Choroid plexus epithelial cell (primary cell): ENCODE results near the gene MRPL34.

Source experiments
- DNase-seq: peaks from one replicate; pipeline ENCODE4 v3.0.0-alpha.2; 2010; ENCODE audit warnings: low read depth
- H3K4me3 ChIP-seq: 2 replicates; pipeline ENCODE4 v1.5.1; 2011; ENCODE audit warnings: low read depth, mild to moderate bottlenecking, control low read depth, low read length, moderate library complexity
- CTCF ChIP-seq: conservative IDR thresholded peaks from 2 replicates; pipeline ENCODE4 v1.5.1; 2011; ENCODE audit warnings: low read depth, mild to moderate bottlenecking, control low read depth, inconsistent platforms, low read length, moderate library complexity

The MRPL34 gene

GRCh38 chr19:17305517-17306284 lies at the start of gene MRPL34:
MRPL34 (plus strand) TSS chr19:17305872; CDS start chr19:17305893, 21 bp downstream.
- peak within 1 kb of the TSS; percentile 89 for H3K4me3 ChIP-seq
- TF ChIP-seq CTCF = peak; percentile 75
- DNase-seq = peak; percentile 99

DNA sequence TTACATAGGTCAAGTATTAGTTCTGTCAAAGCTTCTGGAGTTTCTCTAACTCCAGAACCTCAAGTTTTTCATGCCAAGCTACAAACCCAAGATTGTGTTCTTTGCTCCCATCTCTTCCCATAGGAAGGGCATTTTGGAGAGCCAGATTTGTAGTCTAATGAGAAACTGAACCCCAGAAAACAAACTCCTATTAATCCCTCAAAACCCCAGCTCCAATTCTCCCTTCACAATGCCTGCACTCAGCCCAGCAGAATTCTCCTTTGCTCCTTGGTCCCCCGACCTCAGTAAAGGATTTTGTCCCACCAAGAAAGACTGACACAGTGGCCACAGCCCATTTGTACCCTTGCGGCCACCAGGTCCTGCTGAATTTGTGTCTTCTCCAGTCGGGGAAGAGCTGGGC lies 49.5 kb upstream of the MRPL34 start:
- no peak for DNase-seq
- H3K4me3 ChIP-seq = no peak overlapping the region
- no peak for TF ChIP-seq CTCF

DNA sequence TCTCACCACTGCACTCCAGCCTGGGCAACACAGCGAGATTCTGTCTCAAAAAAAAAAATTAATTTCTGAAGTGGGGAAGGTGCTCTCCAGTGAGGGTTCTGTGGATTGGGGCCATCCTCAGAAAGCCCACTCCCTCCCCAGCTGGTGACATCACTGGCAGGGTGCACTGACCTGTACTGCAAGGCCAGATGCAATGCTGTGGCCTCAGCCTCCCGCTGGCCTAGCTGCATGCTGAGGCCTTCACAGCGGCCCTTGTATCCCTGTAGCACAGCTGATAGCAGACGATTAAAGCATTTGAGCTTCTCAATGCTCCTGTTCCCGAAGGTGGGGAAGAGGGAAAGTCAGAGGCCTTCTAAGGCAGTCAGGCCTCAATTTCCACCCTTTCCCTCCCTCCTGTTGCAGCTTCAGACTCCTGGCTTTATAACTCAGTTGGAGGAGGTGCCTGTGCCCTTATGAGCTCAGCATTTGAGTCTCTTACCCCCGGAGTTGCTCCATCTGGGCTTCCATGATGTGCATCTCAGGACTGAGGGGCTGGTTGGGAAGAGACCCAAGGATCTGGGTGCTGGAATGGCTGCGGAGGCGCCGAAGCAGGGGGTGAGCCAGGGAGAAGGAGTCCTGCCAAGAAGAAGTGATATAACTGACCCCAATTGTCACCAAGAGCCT lies 46.4 kb upstream of the MRPL34 start:
- DNase-seq = peak; percentile 47
- TF ChIP-seq CTCF = no peak
- H3K4me3 ChIP-seq = no peak overlapping the region

DNA sequence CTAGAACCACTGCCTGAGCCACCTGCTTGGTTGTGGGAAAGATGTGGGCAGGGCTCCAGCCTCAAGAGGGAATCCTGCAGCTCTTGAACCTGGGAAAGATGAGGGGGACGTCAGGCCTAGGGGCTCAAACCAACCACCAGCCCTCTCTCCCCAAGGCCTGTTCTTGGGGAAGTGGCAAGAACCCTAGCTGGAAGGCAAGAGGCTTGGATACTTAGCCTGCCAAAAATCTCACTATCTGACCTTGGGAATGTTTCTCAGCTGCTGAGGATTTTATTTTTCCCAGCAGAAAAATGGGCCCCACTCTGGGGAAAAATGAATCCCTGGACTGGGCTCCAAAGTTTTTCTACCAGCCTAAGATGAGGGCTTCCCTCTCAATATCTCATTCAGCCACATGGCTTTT lies 45.7 kb upstream of the MRPL34 start:
- no peak for DNase-seq
- no peak overlapping the region for H3K4me3 ChIP-seq
- TF ChIP-seq CTCF = no peak

GRCh38 chr19:17260842-17261325 lies 44.8 kb upstream of the MRPL34 start:
- DNase-seq = peak; percentile 78
- no peak overlapping the region for H3K4me3 ChIP-seq
- peak; percentile 89 for TF ChIP-seq CTCF

- no peak overlapping the region for H3K4me3 ChIP-seq
- no peak for DNase-seq
- TF ChIP-seq CTCF = no peak
Measured at GRCh38 chr19:17262557-17262956, 43.1 kb upstream of the MRPL34 start.
